GM19372 (cell line): ENCODE data around the gene NUDT3.

Source experiments
- ATAC-seq: cut with Tn5 transposase; IDR thresholded peaks from one replicate; pipeline ENCODE4 v1.9.1; 2021; ENCODE audit warnings: mild to moderate bottlenecking, low read depth, moderate library complexity; ENCODE audit not compliant: unreplicated experiment

NUDT3 gene

GRCh38 chr6:34243131-34243771 is 149.2 kb downstream of the NUDT3 start:
- ATAC-seq = no peak

GRCh38 chr6:34242252-34243130 is 150.0 kb downstream of the NUDT3 start:
- ATAC-seq = no peak

GRCh38 chr6:34241351-34242215 is 150.9 kb downstream of the NUDT3 start:
- no peak for ATAC-seq

GRCh38 chr6:34240329-34241248 is 151.9 kb downstream of the NUDT3 start:
- ATAC-seq = no peak

GRCh38 chr6:34239893-34240292 is 152.6 kb downstream of the NUDT3 start:
- no peak for ATAC-seq

GRCh38 chr6:34239500-34239825 is 153.0 kb downstream of the NUDT3 start:
- no peak for ATAC-seq

DNA sequence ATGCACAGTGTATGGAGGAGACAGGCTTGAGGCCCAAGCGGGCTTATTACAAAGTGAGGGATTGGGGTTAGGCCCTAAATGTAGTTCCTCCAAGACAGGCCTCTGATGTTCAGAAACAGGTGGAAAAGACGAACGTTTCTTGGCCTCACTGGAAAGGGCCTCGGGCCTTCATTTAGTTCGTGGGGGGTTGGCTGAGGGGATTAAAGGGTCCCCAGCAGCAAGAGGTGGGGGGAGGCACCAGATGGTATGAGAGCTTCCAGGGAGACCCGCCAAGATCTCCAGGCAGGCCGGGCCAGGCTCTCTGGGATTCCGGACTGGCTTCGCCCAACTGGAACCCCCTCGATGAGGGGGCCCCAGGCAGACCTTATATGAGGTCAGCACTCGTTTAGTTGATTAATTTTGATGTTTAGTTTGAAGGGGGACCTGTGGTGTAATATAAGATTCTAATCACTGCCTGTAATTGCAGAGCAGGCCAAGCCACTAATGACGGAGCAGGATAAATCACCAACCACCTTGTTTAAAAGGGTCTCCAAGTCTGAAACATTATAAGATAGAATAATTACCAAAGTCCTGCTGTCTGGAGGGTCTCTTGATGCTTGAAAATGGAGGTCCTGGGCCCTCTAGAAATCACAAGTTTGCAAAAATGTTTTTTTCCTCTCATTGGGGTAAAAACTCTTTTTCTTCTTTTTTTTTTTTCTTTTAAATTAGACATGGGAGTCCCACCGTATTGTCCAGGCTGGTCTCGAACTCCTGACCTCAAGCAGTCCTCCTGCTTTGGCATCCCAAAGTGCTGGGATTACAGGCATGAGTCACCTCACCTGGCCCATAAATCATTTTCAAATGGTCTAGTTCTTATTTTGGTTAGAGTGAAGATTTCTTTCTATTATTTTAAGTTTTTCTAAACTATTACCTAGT is 153.6 kb downstream of the NUDT3 start:
- ATAC-seq = no peak

DNA sequence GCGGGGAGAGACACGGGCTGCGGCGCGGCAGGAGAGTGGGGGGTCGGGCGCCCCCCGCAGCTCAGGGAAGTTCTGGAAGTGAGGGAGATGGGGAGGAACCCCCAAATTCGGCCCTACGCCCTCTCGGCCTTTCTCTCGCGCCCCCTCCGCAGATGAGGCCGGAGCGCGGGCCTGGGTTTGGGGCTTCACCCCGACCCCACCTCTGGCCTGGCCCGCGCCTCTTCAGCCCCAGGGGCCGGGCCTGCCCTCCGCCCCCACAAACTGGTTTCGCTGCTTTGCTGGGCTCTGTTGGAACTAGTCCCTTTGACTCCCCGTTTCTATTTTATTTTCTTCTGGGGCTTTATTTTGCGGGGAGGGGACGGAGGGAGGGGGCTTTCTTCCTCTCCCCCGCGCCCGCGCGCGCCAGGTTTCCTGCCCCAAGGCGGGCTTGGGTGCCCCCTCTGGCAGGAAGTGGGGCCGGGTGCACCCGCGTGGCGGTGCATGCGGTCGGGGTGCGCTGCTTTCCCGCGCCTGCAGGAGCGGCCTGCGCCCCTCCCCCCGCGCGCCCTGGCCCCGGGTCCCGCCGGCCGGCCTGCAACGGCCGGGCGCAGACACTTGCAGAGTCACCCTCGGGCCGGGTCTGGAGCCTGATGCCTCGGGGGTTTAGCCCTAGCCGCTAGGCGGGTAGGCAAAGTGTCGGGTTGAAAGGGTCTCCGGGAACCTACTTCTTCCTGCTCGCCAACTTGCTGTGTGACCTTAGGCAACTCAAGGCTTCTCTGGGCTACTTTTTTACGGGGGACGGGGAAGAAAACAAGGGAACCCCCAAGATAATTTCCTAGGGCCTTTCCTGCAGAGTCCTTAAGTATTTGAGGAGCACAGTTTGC is 154.5 kb downstream of the NUDT3 start:
- ATAC-seq = no peak

GRCh38 chr6:34237316-34237721 is 155.2 kb downstream of the NUDT3 start:
- ATAC-seq = peak; percentile 12

- peak; percentile 59 for ATAC-seq
Observed at GRCh38 chr6:34236443-34237315, 155.8 kb downstream of the NUDT3 start, which contains the start of gene HMGA1. Gene HMGA1, plus strand, starts transcription at chr6:34236873. Its CDS starts 3,908 bp downstream, at chr6:34240781.

GRCh38 chr6:34236131-34236442 is 156.4 kb downstream of the NUDT3 start:
- ATAC-seq = peak; percentile 1

DNA sequence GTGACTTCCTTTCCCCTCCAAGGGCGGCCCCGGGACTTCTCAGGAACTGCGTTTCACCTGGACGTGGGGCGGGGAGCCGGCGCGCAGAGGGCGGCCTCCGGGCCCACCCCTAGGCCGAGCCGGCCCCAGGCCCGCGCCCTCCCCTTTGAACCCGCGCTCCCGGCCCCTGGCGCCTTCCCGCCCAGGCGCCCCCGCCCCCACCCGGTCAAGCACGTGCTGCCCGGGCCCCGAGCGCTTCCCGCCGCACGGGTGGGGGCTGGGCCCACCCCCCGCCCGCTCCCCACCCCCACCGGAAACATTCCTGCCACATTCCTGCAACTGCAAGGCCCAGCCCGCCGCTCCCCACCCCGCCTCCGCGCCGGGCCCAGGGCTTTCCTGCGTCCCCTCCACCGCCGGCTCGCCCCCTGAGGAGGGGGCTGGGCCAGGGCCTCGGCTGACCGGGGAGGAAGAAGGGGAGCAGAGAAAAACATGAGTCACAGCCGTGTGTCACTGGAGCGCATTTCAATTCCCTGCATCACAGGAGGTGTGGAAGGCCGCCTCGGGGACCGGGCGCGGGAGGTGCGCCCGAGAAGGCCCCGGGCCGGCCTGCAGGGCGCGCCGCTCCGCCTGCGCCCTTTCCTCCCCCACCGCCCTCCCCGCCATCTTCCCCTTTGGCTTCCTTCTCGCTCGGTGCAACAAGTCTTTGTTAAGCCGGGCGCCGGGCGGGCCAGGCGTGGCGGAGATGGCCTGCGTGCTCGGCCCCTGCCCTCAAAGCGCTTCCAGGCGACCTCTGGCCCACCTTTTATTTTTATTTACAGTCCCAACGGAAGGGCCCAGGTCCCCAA is 156.9 kb downstream of the NUDT3 start:
- no peak for ATAC-seq

GRCh38 chr6:34234667-34235306 is 157.7 kb downstream of the NUDT3 start:
- no peak for ATAC-seq

DNA sequence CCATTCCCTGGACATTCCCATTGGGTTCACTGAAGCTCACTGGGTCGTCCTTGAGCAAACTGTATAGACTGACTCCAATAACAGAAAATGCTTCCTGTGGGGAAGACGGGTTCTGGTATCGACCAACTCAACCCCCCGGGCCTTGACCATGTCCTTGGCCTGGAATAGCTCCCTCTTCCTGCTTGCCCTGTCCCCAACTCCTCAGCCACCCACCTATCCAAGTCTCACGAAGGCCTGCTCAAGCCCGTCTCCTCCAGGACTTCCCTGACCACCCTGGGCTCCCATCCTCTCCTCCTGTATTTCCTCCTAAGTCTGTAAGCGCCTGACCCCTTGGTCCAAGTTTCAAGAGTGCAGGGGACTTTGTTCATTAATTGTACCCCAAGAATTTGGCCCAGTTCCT is 158.6 kb downstream of the NUDT3 start:
- ATAC-seq = no peak

GRCh38 chr6:34232901-34233300 is 159.6 kb downstream of the NUDT3 start:
- ATAC-seq = no peak
